ENCODE data around the gene BRPF1.

The BRPF1 gene

DNA sequence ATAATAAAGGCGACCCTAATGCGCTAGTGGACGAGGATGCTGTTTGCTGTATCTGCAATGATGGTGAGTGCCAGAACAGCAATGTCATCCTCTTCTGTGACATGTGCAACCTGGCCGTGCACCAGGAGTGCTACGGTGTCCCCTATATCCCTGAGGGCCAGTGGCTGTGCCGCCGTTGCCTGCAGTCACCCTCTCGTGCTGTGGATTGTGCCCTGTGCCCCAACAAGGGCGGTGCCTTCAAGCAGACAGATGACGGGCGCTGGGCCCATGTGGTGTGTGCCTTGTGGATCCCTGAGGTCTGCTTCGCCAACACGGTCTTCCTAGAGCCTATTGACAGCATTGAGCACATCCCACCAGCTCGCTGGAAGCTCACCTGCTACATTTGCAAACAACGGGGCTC is 7.6 kb downstream of the BRPF1 start:
- no peak for DNase-seq

DNA sequence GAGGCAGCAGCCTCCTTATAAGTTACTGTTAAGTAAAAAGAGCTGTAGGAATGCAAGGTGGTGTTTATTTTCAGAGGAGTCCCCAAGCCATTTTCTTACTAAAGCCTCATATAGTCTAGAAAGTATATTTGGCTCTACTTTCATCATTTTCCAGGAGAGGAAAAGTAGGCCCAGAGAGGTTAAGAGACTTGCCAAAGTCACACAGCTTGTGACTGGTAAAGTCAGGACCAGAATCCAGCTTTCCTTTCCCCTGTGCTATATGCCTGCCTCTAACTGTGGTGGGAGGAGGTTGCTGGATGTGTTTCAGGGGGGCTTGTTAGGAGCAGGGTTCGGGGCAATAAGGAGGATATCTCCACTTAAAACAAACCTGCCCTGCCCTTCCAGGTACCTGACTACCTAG is 11.0 kb downstream of the BRPF1 start:
- DNase-seq: no peak

DNA sequence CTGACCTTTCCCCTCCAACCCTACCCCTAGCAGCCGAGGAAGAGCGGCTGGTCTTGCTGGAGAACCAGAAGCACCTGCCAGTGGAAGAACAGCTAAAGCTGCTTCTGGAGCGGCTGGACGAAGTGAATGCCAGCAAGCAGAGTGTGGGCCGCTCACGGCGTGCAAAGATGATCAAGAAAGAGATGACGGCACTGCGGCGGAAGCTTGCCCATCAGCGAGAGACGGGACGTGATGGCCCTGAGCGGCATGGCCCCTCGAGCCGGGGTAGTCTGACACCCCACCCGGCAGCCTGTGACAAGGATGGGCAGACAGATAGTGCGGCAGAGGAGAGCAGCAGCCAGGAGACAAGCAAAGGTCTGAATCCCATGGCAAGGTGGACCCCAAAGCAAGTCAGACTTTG is 12.0 kb downstream of the BRPF1 start:
- DNase-seq: no peak

DNA sequence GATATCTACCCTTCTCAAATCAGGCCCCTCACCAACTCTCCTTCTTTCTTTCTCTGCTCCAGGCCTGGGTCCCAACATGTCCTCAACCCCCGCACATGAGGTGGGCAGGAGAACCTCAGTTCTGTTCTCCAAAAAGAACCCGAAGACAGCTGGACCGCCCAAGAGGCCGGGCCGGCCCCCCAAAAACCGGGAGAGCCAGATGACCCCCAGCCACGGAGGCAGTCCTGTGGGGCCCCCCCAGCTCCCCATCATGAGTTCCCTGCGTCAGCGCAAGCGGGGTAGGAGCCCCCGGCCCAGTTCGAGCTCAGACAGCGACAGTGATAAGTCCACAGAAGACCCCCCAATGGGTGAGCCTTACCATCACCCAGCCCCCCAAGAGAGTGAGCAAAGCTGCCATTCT is 12.6 kb downstream of the BRPF1 start:
- DNase-seq: no peak

DNA sequence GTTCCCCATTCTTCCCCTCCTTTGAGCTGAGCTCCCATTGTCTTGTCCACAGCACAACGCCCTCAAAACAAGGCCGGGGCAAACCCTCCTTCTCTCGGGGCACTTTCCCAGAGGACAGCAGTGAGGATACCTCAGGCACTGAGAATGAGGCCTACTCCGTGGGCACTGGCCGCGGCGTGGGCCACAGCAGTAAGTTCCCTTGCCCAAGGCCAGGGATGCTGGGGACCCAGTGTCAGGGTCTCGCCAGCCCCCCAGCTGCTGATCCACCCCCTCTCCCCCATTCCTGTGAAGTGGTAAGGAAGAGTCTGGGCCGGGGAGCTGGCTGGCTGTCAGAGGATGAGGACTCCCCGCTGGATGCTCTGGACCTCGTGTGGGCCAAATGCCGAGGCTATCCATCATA is 14.0 kb downstream of the BRPF1 start:
- DNase-seq: no peak

DNA sequence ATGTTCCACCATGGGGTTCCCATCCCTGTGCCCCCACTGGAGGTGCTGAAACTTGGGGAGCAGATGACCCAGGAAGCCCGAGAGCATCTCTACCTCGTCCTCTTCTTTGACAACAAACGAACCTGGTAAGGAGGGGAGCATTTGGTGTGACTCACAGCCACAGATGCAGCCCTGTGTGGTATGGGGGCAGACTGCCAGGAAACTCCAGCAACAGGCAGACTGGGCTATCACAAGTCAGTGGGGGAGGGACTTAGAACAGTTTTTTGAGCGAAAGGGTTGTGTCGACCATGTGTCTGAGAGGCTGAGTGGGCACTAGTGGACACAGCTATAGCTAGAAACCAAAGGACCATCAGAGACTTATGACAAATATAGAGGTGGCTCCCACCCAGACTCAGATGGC is 14.8 kb downstream of the BRPF1 start:
- no peak for DNase-seq

DNA sequence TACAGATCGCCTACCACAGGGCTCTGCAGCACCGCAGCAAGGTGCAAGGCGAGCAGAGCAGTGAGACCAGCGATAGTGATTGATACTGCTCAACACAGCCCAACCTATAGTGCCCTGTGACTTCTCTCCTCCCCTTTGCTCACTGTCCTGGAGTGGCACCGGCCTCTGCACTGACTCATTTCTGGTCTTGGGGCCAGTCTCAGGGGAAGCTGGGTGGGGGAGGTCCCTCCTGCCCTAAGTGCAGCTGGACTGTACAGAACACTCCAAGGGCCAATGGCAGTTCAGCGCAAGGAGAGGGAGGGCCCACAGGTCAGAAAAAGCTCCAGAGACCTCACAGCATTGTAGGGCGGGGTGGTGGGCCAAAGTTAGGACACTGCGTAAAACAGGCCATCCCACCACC is 15.7 kb downstream of the BRPF1 start:
- no peak for DNase-seq

DNA sequence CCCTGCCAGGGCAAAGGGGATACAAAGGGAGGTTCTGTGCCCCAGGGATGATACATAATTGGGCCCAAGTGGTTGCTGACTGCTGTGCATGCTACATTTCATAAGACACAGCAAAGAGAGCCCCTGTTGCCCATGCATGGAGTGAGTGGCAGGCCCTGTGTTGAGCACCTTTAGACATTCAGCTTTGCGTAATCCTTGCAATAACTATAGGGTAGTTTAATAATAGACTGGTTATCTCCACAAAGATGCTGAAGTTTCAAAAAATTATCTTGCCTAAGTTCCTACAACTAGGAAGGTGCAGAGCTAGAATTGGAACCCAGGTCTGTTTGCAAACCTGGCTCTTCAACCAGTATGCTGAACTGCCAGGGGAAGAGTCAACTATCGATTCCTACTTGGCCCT is 16.5 kb downstream of the BRPF1 start:
- DNase-seq: no peak

DNA sequence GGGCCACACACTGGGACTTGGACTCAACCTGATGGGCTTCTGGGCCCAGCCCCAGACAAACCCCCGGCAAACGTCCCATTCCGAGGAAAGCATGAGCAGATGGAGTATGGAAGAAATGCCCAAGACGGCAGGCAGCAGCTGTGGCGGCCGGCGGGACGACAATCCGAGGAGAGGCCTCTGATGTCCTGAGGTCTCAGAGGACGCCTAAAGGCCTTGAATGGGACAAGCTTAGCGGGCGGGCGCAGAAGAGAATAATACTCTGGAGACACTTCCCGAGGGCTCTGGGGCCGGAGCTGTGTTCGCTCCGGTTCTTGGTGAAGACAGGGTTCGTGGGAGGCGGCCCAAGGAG is 17.7 kb downstream of the BRPF1 start:
- DNase-seq: no peak

DNA sequence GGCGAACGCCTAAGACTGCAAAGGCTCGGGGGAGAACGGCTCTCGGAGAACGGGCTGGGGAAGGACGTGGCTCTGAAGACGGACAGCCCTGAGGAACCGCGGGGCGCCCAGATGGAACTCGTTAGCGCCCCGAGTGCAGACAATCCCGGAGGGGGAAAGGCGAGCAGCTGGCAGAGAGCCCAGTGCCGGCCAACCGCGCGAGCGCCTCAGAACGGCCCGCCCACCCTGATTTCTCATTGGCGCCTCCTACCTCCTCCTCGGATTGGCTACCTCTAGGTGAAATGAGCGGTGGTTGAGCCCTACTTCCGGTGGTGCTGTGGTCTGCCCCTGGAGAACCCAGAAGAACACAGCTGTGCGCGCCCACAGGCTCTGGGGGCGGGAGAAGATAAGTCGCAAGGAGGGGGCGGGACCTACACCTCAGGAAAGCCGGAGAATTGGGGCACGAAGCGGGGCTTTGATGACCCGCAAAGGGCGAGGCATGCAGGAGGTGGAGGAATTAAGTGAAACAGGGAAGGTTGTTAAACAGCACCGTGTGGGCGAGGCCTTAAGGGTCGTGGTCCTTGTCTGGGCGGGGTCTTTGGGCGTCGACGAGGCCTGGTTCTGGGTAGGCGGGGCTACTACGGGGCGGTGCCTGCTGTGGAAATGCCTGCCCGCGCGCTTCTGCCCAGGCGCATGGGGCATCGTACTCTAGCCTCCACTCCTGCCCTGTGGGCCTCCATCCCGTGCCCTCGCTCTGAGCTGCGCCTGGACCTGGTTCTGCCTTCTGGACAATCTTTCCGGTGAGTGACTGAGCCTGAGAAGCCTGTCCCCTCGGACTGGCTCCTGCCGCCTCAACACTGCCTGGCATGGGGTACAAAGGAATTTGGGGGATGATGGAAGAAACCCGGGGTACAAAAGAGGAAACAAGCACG is 18.4 kb downstream of the BRPF1 start, which contains the start of gene OGG1:
Gene OGG1 (plus strand): TSS at position 308 of the 911 bp plus-strand sequence. CDS start 335 bp downstream, at position 643.
- DNase-seq: peak; percentile 76 to 96 (median 93)

DNA sequence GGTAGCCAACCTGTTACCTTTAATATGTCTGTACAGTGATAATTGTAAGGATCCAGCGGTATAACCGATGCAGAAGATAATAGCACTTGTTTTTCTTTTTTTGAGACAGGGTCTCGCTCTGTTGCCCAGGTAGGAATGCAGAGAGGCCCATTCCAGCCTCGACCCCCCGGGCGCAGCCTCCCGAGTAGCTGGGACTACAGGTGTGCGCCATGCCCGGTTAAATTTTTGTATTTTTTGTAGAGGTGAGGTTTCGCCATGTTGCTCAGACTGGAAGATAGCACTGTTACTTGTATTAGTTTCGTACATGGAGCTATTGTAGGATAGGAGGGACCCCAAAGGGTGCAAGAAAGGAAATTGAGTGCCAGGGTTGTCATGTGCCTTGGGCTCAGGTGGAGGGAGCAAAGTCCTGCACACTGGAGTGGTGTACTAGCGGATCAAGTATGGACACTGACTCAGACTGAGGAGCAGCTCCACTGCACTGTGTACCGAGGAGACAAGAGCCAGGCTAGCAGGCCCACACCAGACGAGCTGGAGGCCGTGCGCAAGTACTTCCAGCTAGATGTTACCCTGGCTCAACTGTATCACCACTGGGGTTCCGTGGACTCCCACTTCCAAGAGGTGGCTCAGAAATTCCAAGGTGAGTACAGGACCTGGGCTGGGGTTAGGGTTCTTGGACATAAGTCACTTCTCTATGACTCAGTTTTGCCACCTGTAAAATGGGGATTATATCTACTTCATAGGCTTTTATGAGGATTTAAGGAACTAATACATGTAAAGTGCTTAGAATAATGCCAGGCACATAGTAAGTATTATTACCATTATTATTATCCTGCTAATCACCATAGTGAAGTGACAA is 19.2 kb downstream of the BRPF1 start:
- no peak for DNase-seq

DNA sequence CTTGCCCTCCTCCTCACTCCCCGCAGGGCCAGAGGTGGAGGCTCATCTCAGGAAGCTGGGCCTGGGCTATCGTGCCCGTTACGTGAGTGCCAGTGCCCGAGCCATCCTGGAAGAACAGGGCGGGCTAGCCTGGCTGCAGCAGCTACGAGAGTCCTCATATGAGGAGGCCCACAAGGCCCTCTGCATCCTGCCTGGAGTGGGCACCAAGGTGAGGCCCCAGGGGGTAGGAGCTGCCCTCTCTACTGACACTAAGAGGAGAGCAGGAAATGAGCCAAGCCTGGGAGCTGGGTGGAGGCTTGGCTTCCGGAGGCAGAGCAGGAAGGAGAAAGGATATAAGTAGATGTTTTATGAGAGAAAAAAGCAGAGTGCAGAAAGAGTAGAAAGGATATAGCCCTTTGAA is 23.1 kb downstream of the BRPF1 start:
- DNase-seq: no peak

DNA sequence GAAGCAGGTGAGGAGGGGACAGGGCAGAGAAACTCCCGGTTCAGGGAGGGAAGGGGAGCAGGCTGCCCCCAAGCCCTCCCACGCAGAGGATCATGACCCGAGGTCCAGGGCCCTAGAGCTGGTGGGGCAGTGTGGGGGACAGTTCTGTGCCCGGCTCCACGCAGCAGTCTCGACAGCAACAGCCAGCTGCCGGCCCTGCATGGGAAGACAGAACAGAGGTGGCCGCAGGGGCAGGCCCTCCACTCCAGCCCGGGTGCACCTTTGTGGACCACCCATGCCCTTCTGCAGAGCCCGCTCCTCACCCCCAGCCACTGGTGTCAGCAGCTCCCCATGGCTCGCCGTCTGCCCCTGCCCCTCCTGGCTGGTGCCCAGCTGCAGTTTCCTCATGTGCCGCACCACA is 25.9 kb downstream of the BRPF1 start:
- no peak for DNase-seq

DNA sequence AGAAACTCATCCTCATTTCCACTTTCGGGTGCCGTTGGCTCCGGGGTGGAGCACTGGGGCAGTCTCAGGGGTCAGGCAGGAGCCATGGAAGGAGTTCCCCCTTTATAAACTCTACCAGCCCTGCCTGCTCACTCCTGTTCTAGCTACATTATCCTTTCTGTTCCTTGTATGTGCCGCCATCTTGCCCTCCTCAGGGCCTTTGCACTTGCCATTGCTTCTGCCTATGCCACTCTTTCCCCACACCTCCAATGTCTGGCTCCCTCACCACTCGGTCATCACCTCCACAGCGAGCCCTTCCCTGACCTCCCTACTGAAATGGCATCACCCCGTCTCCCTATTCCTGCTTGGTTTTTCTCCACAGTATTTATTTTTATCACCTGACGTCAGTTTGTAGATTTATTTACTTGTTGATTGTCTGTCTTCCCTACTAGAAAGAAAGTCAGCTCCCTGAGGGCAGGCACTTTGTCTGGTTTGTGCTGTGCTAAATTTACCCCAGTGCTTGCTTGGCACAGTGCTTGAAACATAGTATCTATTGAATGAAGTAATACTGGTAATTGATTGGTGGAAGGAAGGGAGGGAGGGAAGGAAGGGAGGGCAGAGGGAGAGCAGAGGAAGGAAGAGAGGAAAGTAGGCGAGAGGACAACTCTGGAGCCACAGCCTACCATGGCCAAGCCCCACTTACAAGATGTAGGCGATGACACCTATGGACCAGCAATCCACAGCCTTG is 29.4 kb downstream of the BRPF1 start:
- no peak for DNase-seq

DNA sequence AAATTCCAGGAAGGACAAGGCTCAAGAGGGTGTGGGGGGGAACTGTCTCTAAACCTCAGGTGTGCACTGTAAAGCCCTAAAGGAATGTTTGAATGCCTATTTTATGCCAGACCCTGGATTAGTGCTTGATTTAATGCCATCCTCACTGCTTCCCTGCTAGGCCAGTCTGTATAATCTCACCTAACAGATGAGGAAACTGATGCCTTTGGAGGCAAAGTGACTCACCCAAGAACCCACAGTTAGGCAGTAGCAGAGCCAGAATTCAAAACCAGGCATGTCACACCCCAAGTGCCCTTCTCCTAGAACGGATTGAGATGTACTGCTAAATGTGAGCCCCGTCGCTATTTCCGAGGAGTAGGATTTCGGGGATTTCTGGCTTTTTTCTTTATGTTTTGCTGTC is 30.4 kb downstream of the BRPF1 start:
- DNase-seq: no peak

DNA sequence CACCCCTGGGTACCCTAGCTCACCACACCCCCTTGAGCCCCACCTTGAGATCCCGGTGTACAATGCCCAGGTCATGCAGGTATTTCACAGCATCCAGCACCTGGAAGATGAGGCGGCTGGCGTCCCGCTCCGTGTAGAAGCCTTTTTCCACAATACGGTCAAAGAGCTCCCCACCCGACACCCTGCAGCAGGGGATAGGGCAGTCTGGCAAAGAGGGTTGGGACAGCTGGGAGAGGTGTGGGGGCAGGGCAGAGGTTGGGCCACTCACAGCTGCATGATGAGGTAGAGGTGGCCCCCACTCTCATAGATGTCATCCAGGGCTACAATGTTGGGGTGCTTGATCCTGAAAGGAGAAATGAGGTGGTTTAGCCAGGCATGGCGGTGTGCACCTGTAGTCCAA is 31.3 kb downstream of the BRPF1 start:
- no peak for DNase-seq

DNA sequence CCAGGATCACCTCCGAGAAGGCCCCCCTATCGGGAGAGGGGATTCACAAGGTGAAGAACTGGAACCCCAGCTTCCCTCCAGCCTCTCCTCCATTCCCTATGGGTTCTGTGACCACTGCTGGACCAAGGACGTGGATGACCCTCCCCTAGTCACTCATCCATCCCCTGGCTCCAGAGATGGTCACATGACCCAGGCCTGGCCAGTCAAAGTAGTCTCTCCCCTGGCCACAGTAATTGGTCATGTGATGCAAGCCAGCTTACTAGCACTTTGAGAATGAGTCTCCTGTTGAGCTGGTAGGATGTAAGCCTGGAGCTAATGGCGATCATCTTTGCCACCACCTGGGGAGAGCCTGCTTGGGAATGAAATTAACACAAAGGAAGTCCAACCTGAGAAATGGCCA is 34.3 kb downstream of the BRPF1 start:
- DNase-seq: no peak

DNA sequence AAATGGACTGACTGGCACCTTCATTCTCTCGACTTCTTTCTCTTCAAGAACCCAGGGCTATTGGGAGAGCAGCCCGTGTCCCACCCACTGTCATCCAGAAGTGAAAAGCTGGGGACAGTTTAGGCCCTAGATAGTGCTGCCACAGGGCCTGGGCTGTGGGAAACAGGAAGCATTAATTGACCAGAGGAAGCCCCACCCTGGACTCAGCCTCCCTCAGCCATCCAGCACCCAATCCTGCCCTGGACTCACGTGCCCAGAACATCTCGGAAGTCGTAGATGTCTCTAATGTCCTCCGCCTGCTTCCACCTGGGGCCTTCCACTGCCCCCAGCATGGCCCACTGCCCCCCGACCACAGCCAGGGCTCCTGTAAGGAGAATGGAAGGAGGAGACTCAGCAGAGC is 35.9 kb downstream of the BRPF1 start:
- no peak for DNase-seq

DNA sequence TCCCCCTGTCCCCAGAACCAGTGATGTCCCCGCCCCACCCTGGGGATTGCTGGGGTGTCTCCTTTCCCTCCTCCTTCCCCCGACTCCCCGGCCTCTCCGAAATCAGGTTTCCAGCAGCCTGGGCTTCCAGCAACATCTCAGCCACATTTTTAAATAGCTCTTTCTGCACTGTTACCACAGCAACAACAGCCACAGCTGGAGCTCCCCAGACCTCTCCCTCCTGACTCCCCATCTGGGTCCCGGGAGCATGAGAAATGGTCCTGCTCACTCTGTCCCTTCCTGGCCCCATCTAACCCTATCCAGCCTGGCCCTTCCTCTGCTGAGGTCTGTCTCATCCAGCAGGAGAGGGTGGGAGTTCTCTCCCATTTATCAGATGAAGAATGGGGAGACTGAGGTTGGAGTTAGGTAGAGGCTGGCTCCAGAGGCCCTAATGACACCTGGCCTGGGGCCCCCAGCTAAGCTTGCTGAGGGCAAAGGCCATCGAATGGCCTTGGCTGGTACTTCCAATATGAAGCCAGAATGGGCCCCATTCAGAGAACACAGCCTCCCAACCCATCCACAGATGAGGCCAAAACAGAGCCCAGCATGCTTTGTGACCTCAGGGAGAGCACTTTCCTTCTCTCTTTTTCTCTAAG is 36.7 kb downstream of the BRPF1 start:
- no peak for DNase-seq

DNA sequence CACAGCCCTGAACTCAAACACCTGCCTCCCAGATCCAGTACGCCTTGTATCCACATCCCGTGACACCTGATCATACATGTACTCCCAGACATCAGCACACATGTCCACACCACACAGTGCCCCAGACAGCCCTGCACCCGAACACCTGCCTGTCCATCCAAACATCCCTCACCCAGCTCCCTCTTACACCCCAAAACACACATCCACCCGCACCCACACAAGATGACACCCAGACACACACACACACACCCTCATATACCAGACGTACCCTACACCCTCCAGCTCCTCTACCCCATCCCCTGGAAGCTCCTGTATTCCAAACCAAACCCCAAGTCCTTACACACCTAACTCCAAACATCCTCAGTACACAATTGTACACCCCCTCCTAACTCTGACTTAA is 37.5 kb downstream of the BRPF1 start:
- no peak for DNase-seq

DNA sequence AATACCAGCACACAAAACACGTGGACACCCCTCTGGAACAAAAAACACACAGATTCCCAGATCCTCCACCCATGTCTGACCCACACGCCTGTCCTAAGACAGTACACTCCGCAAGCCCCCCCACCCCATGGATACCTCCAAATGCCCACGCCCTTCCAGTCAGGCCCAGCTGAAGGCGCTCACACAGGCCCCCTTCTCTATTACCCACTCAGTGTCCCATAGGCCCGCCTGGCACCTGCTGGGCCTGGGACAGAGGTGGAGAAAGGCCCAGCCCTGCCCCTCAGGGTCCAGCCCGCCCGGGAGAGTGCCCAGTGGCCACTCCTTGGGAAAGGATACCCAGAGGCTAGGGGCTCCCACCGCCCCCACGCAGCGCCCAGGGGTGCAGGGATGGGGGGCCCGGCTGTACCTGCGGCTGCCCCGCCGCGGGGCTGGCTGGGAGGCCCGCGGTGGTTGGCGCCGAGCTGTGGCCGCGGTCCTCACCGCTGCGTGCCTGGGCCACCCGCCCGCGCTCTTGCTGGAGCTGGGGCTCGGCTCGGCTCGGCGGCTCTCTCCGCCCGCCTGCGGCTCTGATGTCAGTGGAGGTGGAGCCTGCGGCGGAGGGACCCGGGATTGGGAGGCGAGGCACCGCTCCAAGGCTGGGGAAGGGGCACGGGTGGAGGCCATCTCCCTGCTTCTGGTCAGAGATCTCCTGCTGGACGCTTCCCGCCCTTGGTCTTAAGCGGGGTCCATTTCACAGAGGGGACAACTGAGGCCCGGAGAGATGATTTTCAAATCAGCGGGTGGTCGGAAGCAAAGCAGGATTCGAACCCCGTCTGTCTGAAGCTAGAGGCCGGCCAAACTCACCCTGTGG is 38.1 kb downstream of the BRPF1 start, which contains the start of gene CAMK1:
Gene CAMK1 (minus strand): TSS at position 522 of the 850 bp plus-strand sequence. CDS start 2,198 bp downstream, outside the sequence.
- peak in 12 of 14 donors; percentile 21 to 60 (median 50) for DNase-seq

Data from C1 segment of cervical spinal cord (tissue), 14 donors.